ENCODE data around the gene NNT.

DNA sequence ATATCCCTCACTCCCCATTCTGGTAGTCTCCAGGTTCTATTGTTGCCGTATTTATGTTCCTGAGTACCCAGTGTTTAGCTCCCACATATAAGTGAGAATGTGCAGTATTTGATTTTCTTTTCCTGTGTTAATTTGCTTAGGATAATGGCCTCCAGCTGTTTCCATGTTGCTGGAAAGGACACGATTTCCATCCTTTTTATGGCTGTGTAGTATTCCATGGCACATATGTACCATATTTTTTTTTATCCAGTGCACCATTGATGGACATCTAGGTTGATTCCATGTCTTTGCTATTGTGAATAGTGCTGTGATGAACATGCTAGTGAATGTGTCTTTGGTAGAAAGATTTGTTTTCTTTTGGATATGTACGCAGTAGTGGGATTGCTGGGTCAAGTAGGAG, 98.2 kb downstream of the NNT start:
- TF ChIP-seq, protein P1, sequence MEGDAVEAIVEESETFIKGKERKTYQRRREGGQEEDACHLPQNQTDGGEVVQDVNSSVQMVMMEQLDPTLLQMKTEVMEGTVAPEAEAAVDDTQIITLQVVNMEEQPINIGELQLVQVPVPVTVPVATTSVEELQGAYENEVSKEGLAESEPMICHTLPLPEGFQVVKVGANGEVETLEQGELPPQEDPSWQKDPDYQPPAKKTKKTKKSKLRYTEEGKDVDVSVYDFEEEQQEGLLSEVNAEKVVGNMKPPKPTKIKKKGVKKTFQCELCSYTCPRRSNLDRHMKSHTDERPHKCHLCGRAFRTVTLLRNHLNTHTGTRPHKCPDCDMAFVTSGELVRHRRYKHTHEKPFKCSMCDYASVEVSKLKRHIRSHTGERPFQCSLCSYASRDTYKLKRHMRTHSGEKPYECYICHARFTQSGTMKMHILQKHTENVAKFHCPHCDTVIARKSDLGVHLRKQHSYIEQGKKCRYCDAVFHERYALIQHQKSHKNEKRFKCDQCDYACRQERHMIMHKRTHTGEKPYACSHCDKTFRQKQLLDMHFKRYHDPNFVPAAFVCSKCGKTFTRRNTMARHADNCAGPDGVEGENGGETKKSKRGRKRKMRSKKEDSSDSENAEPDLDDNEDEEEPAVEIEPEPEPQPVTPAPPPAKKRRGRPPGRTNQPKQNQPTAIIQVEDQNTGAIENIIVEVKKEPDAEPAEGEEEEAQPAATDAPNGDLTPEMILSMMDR (IDR thresholded peaks at IDR 0.05) = no peak
- TF ChIP-seq POLR2A (IDR thresholded peaks at IDR 0.05) = no peak
- TF ChIP-seq POLR2AphosphoS5 (IDR thresholded peaks at IDR 0.05) = no peak
